ENCODE data around the gene FAM227B.
"Not testable (repeated sequence)": the region's sequence is repeated elsewhere in the genome, so short reads cannot be mapped to it uniquely, and the experiment has no call there.

The FAM227B gene

DNA sequence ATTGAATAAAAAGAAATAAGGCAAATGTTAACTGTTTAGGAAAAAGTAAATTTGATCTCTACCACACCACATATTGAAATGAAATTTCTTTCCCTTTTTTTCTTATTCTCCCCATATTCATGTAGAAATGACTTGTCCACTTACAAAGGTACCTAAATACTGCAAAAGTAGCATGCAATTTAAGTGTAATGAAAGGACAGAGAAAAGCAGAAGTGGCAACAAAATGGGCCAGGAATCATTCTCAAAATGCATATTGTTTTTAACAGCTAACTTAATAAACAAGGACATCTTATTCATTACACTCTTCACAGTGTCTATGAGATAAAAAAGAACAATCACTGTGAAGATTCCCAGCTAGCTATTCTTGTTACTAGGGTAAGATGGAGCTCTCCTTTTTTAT is 238.2 kb downstream of the FAM227B start:
- no peak for DNase-seq

DNA sequence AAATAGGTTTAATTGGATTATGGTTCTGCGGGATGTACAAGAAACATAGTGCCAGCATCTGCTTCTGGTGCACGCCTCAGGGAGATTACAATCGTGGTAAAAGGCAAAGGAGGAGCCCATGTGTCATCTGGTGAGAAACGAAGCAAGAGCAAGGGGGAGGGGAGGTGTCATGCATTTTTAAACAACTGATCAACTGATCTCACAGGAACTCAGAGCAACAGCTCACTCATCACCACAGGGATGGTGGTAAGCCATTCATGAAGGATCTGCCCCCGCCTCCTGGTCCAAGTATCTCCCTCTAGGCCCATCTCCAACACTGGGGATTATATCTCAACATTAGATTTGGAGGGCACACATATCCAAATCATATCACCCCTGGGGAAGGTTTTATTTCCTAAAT is 239.7 kb downstream of the FAM227B start:
- DNase-seq = no peak

DNA sequence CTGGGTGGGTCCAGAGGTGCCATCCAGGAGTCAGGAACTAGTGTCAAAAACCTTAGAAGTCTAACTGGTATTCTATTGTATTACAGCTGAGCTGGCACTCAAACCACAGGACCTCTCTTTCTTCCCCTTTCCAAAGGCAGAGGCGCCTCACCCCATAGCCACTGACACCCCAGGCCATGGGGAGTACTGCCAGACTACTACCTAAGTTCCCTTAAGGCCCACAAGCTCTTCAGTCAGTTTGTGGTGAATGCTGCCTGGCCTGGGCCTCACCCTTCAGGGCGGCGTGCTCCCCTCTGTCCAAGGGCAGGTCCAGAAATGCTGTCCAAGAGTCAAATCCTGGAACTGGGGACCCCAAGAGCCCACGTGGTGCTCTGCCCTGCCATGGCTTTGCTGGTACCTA is 240.6 kb downstream of the FAM227B start:
- no peak for DNase-seq

DNA sequence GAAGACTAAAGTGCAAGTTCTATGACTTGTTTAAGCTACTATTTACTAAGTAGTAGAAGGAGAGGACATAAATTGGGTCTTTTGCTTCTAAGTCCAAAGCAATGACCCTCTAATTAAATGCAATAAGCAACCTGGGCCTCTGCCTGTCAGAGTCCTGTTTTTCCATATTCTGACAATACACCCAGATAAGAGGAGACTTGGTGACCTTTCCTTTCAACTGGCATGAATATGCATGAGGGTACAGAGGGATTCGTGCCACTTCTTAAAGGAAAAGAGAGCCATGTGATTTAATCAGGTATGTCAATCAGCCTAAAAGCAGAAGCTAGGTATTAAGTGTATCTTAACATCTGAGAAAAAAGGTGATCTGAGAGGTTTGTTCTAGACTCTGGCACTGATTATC is 248.3 kb downstream of the FAM227B start:
- DNase-seq = no peak

DNA sequence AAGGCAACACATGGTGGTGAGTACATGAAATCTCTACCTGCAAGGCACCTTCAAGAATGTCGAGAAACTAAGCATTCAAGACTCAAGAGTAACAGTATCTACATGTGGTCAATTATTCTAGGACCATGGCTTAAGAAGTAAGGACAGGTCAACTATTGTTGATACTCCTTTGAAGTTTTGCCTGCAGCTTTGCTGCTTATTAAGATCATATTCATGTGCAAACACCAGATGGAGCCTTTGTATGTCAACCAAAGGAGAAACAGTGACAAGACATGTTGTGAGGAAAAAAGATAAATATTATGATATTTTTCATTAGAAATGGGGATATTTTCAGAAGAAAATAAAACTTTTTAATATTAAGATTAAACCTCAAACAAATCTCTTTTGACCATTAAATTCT is 249.8 kb downstream of the FAM227B start:
- no peak for DNase-seq

DNA sequence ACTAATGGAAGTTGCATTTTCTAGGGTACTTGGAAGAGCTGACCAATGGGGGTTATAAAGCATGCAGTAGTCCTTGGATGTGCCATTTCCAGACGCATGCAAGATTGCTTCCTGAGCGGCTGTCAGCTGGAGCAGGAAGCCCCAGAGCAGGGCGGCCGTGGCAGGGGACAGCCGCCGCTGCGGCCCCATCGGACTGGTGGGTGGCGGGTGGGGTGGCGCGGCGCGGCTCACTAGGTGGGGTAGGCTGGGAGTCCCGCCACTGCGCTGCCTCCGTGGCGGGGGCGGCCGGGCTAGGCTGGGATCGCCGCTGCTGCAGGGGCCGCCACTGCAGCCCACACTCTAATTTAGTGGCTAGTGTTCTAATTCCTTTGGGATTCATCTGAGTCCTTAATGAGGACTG is 254.1 kb downstream of the FAM227B start:
- no peak for DNase-seq

DNA sequence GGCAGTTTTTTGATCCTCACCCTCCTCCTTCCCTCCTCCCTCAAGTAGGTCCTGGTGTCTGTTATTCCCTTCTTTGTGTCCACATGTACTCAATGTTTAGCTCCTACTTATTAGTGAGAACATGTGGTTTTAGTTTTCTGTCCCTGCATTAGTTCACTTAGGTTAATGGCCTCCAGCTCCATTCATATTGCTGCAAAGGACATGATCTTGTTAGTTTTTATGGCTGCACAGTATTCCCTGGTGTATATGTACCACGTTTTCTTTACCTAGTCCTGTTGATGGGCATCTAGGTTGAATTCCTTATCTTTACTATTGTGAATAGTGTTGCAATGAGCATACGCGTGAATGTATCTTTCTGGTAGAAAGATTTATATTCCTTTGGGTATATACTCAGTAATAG is 259.2 kb downstream of the FAM227B start:
- DNase-seq = no peak

DNA sequence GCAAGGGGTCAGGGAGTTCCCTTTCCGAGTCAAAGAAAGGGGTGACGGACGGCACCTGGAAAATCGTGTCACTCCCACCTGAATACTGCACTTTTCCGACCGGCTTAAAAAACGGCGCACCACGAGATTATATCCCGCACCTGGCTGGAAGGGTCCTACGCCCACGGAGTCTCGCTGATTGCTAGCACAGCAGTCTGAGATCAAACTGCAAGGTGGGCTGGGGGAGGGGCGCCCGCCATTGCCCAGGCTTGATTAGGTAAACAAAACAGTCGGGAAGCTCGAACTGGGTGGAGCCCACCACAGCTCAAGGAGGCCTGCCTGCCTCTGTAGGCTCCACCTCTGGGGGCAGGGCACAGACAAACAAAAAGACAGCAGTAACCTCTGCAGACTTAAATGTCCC is 266.2 kb downstream of the FAM227B start:
- DNase-seq = not testable (repeated sequence)

DNA sequence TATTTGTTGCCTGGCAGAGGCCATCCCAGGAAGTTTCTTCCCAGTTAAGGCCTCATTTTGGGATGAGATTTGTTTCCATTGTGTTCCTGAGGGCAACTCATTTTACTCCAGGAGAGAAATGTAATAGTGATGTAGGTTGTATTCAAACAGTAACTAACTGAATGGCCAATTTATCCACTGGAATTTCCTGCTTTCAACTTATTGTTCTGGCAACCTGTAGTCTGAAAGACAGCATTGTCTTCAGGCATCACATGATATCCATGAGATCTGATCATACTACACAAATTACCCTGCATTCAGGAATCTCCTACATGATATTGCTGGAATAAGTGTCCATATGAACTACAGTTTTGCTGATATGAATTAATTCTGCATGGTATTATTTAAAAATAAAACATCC is 277.1 kb downstream of the FAM227B start:
- no peak for DNase-seq

DNA sequence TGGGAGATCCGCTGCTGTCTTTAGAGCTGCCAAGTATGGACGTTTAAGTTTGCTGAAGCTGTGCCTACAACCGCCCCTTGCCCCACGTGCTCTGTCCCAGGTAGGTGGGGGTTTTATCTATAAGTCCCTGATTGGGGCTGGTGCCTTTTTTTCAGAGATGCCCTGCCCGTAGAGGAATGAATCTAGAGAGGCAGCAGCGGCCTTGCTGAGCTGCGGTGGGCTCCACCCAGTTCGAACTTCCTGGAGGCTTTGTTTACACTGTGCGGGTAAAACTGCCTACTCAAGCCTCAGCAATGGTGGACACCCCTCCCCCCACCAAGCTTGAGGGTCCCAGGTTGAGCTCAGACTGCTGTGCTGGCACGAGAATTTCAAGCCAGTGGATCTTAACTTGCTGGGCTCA is 281.0 kb downstream of the FAM227B start:
- DNase-seq = no peak

DNA sequence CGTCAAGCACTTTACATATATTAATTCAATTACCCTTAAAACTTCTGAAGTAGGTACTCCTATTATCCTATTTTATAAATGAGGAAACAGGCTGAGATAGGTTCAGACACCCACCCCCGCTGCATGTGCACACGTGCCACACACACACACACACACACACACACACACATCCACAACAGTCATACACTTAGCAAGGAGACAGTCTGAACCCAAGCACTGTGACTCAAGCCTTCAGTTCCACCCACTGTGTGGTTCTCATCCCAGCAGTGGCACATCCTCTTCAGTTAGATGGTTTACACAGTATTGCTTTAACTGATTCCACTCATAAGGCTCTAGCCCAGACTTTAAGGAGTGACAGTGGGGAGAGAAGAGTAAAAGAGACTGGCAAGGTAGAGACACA is 288.7 kb downstream of the FAM227B start:
- DNase-seq = peak in 5 of 56 donors; percentile 4 to 28 (median 8)

DNA sequence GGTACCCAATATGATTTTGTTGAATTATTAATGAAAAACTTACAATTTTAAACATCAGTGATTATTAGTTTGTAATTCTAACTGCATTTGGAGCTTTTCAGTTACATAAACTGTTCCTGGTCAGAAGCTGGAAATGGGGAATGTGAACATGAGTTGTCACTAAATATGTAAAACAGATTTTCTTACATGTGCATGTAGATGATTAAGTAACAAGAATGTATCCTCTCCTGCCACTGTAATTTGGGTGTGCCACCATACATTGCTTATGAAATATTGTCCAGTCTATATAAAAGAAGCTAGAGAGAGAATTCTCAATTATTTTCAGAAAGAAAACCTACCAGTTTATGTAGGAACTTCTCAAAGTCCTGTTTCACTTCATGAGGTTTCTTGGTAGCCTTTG is 289.2 kb downstream of the FAM227B start:
- no peak for DNase-seq

DNA sequence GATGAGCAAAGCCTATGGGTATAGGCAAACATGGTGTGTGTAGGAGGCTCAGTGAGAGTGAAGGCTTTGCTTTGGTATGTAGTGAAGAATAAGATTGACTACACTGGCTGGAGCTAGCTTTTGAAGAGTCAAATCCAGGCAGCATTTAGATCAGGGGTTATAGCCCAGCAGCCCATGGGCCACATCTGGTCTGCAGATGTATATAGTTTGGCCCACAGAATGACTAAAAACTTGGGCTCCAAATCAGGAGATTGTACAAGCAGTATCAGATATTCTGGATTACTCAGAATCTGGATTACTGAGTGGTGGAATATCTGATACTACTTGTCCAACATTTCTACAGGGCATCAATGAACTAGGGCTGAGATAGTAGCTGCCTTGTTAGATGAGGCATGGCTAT is 290.5 kb downstream of the FAM227B start:
- no peak for DNase-seq

DNA sequence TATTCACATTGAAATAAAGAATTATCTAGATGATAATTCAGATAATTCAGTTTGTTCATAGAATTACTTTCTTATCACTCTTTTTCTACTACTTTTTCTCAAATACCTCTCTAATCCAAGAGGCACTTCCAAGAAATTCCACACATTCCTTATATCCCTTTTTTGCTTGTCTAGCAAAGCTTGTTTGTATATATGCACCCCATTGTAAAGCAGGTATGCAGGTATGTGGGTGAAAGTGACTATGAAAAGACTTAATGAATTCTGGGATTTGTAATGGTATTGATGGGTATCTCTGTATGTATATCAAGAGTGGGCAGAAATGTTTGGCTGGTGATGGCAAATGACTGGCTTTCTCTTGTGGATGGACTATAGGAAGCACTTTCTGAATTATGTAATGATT is 291.7 kb downstream of the FAM227B start:
- DNase-seq = no peak

DNA sequence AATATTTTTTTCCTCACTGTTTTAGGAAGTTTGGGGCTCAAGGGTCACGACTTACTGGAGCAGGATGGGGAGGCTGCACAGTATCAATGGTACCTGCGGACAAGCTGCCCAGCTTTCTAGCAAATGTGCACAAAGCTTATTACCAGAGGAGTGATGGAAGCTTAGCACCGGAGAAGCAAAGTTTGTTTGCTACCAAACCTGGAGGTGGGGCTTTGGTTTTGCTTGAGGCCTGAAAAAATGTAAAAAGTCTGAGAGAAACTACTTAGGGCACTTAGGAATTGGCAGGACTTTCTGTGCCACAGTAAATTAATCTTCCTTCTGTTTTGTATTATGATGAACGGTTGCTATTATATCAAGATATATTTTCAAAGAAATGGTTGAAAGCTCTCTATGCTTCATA is 292.7 kb downstream of the FAM227B start:
- DNase-seq = no peak

DNA sequence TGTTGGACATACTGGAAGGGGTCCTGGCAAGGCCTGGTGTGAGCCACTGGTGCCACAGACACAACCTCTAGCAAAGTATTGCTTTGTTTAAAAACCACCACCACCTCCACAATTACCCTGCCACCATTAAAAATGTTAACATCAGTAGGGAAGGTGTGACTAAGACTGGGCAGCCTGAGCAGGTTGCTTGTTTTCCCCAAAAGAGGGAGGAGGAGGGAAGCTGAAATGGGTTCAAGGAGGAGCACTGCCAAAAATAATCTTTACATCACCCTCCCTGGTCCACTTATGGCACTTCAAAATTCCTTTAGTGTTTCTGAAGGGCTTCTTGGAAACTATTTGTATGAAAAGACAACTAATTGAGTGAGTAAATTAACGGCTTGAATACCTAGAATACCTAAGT is 297.4 kb downstream of the FAM227B start:
- no peak for DNase-seq

DNA sequence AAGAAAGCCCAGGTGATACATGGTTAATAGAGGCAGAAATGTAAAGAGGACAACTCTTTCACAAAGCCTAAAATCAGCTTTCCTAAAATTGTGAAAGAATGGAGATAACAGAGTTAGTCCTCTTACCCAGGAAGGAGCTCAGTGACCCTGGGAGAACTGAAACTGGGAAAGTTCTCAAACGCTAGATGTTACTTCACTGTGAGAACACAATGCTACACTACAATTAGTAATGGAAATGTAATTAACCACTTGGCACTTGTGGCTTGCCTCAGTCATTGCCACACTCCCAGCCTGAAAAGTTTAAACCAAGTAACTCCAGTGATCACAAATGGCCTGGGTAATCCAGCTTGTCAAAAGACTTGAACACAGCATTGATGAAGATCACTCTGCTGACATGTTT is 300.3 kb downstream of the FAM227B start:
- no peak for DNase-seq

DNA sequence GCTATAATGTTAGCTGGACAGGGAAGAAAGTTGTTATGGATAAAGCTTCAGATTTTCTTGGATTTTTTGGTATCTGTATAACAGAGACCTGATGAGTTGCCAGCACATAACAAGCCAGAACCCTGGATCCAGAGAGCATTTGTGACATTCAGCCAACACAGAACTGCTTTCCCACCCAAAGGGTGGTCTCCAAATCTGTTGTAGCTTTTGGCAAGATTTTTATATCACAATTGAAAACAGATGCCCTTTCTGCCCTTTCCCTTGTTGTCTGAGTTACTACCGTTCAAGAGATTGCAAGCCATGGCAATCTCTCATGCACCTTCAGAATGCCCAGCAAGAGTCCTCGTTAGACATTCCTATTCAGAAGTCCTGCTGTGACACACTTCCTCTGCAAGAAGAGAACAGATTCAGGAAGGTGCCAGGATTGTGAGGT is 305.2 kb downstream of the FAM227B start:
- DNase-seq = no peak

DNA sequence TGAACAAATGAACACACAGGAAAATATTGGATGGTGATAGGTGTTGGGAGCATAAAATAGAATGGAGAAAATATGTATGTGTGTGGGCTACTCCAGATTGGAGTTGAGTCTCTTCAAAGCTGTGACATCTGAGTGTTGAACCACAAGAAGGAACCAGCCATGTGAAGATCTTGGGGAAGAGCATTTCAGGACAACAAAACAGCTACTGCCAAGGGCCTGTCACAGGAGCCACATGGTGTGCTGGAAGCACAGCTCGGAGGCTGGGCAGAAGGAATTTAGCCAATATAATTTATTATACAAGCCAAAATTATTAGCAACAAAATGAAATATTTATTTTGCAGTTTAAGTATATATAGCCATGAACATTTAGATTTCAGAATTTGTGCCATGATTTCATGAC is 305.9 kb downstream of the FAM227B start:
- DNase-seq = no peak

DNA sequence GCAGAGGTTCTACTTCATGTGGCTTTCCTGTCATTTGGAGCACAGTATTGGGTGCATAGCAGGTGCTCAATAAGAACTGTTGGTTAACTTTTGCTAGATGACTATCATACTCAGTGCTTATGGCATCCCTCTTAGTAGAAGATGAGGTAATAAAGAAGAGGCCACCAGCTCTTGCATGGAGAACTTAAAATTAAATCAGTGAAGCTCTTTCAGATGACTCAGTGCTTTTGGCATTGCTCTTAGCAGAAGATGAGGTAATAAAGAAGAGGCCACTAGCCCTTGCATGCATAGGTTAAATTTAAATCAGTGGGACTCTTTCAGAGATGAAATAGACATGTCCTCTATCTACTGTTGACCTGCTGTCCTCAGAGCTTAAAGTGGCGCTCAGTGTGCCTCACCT is 307.0 kb downstream of the FAM227B start:
- no peak for DNase-seq

DNA sequence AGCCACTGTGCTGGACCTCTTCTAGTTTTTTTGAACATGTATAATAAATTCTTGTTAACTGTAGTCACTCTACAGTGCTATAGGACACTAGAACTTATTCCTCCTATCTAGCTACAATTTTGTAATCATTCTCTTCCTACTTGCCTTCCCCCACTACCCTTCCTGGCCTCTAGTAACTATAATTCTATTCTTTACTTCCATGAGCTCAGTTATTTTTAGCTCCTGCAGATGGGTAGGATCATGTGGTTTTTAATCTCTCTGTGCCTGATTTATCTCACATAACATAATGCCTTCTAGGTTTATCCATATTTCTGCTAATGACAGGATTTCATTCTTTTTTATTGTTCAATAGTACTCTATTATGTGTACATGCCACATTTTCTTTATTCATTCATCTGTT is 310.7 kb downstream of the FAM227B start:
- DNase-seq = no peak

DNA sequence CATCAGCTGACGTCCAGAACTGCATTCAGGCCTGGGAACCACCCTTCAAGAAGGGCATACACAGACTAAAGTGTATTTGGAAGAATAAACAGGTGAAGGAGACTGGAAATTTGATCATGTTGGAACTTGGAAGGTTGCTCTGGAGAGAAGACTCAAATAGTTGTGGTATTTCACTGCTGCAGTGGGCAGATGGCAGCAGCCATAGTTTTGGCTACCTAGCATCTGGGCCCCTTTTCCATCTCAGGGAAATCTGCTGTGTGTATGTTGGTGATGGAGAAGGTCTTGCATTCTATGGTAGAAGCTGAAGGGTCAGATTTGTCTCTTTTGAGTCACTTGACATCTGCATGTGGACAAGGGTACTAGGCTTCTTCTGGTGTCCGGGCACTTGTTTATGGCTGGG is 311.9 kb downstream of the FAM227B start:
- DNase-seq = no peak

DNA sequence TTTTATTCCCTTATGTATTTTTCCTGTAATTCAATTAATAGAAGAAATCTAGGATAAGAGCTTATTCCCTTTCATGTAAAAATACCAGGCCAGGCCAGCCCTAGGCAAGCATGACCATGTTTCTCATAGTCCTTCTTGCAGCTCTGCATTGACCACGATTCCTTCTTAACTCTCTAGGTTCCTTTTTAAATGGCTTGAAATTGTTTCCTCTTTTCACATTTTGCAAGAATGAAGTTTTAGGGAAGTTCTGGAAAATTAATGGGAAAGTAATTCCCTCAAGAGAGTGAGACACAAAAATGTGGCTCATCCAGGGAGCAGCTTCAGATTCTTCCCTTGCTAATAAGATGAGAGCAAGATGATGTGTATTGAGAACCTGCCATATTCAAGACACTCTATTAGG is 314.1 kb downstream of the FAM227B start:
- no peak for DNase-seq

DNA sequence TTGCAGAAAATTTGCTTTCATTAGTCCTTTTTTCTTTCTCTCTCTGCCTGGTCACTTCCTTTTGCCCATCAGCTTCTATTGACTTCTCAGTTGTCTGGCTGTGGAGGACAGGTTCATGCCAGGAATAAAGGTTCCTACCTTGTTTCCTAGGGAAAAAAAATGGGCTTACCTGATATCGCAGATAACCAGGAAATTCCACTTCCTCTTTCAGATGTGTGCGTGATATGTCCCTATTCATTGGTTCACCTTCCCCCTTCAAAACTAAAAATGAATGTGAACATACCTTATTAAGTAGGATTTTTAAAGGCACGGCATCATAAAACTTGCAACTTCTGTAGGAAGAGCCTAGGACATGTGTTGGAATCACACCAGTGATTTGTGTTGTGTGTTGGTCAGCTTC is 317.6 kb downstream of the FAM227B start:
- no peak for DNase-seq

DNA sequence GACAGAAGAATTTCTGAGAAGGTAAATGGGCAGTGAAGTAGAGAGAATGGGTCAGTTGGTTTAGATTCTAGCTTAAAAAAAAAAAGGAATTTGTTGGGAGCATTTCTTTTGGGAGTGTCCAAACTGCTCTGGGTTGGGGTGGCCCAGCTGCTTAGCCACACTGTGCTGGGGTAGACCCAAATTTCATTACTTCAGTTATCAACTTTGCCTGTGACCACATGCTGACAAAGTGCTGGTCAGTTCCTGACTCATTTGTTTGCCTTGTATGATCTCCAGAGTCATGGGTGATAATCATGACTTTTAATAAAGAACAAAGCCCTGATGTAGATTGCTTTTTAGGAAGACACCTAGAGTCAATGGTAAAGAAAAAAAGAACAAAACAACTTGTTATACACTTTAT is 319.1 kb downstream of the FAM227B start:
- no peak for DNase-seq

All from nucleus accumbens (tissue), 56 donors.